SK-N-SH (cell line): ENCODE results near the gene SAMD4A. TPM values are rescaled to one million over a fixed set of nuclear protein-coding genes. Genes with fewer than 3 reads are reported as not detected.

Experiments used
- CTCF ChIA-PET: fragments of 300-600, 350-600 bp; formaldehyde crosslinking; extraction: SDS; loops from one replicate; lab custom pipeline; 2021; lab: Yijun Ruan, JAX
- POLR2A ChIA-PET: fragments of 350-600 bp; sonication (Branson Sonifier 250); formaldehyde crosslinking; extraction: SDS; loops from one replicate; lab custom pipeline; 2020; ENCODE audit warnings: antibody characterized with exemption, inconsistent platforms; lab: Yijun Ruan, JAX
- DNase-seq: peaks from one replicate; pipeline ENCODE4 v3.0.0; 2012
- H2AFZ ChIP-seq: fragments of 200-600 bp; sonication (generic); 2 replicates; pipeline ENCODE4 v1.8.1; 2016; ENCODE audit warnings: antibody characterized with exemption, mild to moderate bottlenecking, low read depth
- H3F3A ChIP-seq: fragments of 200-600 bp; sonication (generic); replicated peaks from 2 replicates; pipeline ENCODE3; 2016; ENCODE audit warnings: antibody characterized with exemption, mild to moderate bottlenecking; ENCODE audit not compliant: insufficient read depth
- H3K27ac ChIP-seq, 2 experiments: fragments of 200-500 bp in 1 of 2; fragments of 200-600 bp in 1 of 2; sonication (Bioruptor generic) in 1 of 2; sonication (generic), shearing (Covaris generic) in 1 of 2; 2 replicates each; pipeline versions ENCODE4 v1.5.1 to v1.6.1; 2014 to 2016; ENCODE audit warnings: low read depth in 2 of 2, inconsistent platforms in 1 of 2, low read length in 1 of 2, mild to moderate bottlenecking in 1 of 2, mixed read lengths in 1 of 2
- H3K27me3 ChIP-seq: fragments of 200-600 bp; sonication (generic), shearing (Covaris generic); 2 replicates; pipeline ENCODE4 v1.6.1; 2016; ENCODE audit warnings: mixed run types; ENCODE audit not compliant: insufficient read depth
- H3K36me3 ChIP-seq, 2 experiments: fragments of 200-500 bp in 1 of 2; fragments of 200-600 bp in 1 of 2; sonication (Bioruptor generic) in 1 of 2; sonication (generic) in 1 of 2; replicated peaks in 1 of 2; 2 replicates each; pipeline versions ENCODE3 to v1.5.1; 2014 to 2016; ENCODE audit warnings: low read length in 1 of 2, mild to moderate bottlenecking in 1 of 2; ENCODE audit not compliant: insufficient read depth in 2 of 2, control insufficient read depth in 1 of 2
- H3K4me1 ChIP-seq, 2 experiments: fragments of 200-500 bp in 1 of 2; fragments of 200-600 bp in 1 of 2; sonication (Bioruptor generic) in 1 of 2; sonication (generic), shearing (Covaris generic) in 1 of 2; 2 replicates each; pipeline versions ENCODE4 v1.5.1 to v1.6.1; 2014 to 2016; ENCODE audit warnings: low read depth in 1 of 2, low read length in 1 of 2, mixed run types in 1 of 2; ENCODE audit not compliant: insufficient read depth in 2 of 2, control insufficient read depth in 1 of 2
- H3K4me2 ChIP-seq: fragments of 200-600 bp; sonication (generic), shearing (Covaris generic); 2 replicates; pipeline ENCODE4 v1.6.1; 2017; ENCODE audit warnings: mixed run types
- H3K4me3 ChIP-seq, 2 experiments: fragments of 200-500 bp in 1 of 2; fragments of 200-600 bp in 1 of 2; sonication (Bioruptor generic) in 1 of 2; sonication (generic), shearing (Covaris generic) in 1 of 2; 2 replicates each; pipeline versions ENCODE4 v1.5.1 to v1.8.1; 2014 to 2016; ENCODE audit warnings: low read depth in 2 of 2, inconsistent platforms in 1 of 2, low read length in 1 of 2, mild to moderate bottlenecking in 1 of 2, mixed read lengths in 1 of 2, moderate library complexity in 1 of 2
- H3K79me2 ChIP-seq: fragments of 200-600 bp; sonication (generic); 2 replicates; pipeline ENCODE4 v1.8.1; 2017; ENCODE audit warnings: mild to moderate bottlenecking; ENCODE audit not compliant: insufficient read depth
- H3K9ac ChIP-seq: fragments of 200-600 bp; sonication (generic); 2 replicates; pipeline ENCODE4 v1.6.1; 2017; ENCODE audit warnings: mixed run types
- H3K9me2 ChIP-seq: fragments of 200-600 bp; sonication (generic); 2 replicates; pipeline ENCODE4 v1.6.1; 2017; ENCODE audit warnings: mixed run types
- H3K9me3 ChIP-seq: fragments of 200-600 bp; sonication (generic); 2 replicates; pipeline ENCODE4 v1.6.1; 2017; ENCODE audit warnings: mixed run types, mild to moderate bottlenecking, moderate library complexity
- H4K20me1 ChIP-seq: fragments of 200-600 bp; sonication (generic); 2 replicates; pipeline ENCODE4 v1.6.1; 2017; ENCODE audit warnings: mild to moderate bottlenecking, mixed run types; ENCODE audit not compliant: insufficient read depth
- ELF1 ChIP-seq: IDR thresholded peaks from 2 replicates; pipeline ENCODE4 v1.4.0; 2012
- GATA2 ChIP-seq: sonication (generic); formaldehyde crosslinking; IDR thresholded peaks from 2 replicates; pipeline ENCODE4 v1.5.0; 2020; ENCODE audit warnings: mild to moderate bottlenecking, missing genetic modification reagents
- JUND ChIP-seq: IDR thresholded peaks from 2 replicates; pipeline ENCODE4 v1.4.0; 2012
- MAX ChIP-seq: IDR thresholded peaks from 2 replicates; pipeline ENCODE4 v1.4.0; 2012; ENCODE audit warnings: low read depth
- MEF2A ChIP-seq: IDR thresholded peaks from 2 replicates; pipeline ENCODE4 v1.4.0; 2012; ENCODE audit warnings: low read depth, borderline replicate concordance
- POLR2AphosphoS5 ChIP-seq: IDR thresholded peaks from 2 replicates; pipeline ENCODE4 v1.6.1; 2012; ENCODE audit warnings: low read depth, low read length
- RAD21 ChIP-seq: IDR thresholded peaks from 2 replicates; pipeline ENCODE4 v1.6.1; 2012; ENCODE audit warnings: mild to moderate bottlenecking, low read length
- REST ChIP-seq: IDR thresholded peaks from 2 replicates; pipeline ENCODE4 v1.6.1; 2012; ENCODE audit warnings: mild to moderate bottlenecking, low read depth, low read length, moderate library complexity
- RFX5 ChIP-seq: IDR thresholded peaks from 2 replicates; pipeline ENCODE4 v1.6.1; 2012; ENCODE audit warnings: mild to moderate bottlenecking, improper control_type of control experiment, low read length
- SIN3A ChIP-seq: IDR thresholded peaks from 2 replicates; pipeline ENCODE4 v1.6.1; 2012; ENCODE audit warnings: low read depth, mild to moderate bottlenecking, low read length, moderate library complexity, borderline replicate concordance
- TEAD4 ChIP-seq: IDR thresholded peaks from 2 replicates; pipeline ENCODE4 v1.4.0; 2012; ENCODE audit warnings: mild to moderate bottlenecking, borderline replicate concordance; ENCODE audit not compliant: insufficient read depth
- USF1 ChIP-seq: IDR thresholded peaks from 2 replicates; pipeline ENCODE4 v1.4.0; 2012; ENCODE audit warnings: low read depth, borderline replicate concordance
- WGBS: methylation state at CpG from one replicate; pipeline ENCODE4 v1.1.6; 2017; ENCODE audit warnings: low lambda C conversion rate; 5-methylcytosine and 5-hydroxymethylcytosine counted together
- polyA plus RNA-seq, 3 experiments: library from polyadenylated mRNA; depleted of rRNA; stranded (reverse); fragments of >200 nt; gene quantifications; 2 replicates each; pipeline ENCODE4 v1.2.3, GENCODE V29; 2012

The SAMD4A gene
- polyA plus RNA-seq, 1 of the 3 experiments (the other 2 are of a cell fraction), result 5.0 TPM

GRCh38 chr14:54621686-54622085, 54.8 kb downstream of the SAMD4A start (continued):
- no peak for TF ChIP-seq REST
- no peak for TF ChIP-seq MAX
- no peak for TF ChIP-seq TEAD4
- no peak for TF ChIP-seq USF1
- TF ChIP-seq MEF2A, result no peak
- TF ChIP-seq POLR2AphosphoS5, result no peak
- no peak for TF ChIP-seq JUND
- TF ChIP-seq SIN3A, result no peak
- no peak for TF ChIP-seq RFX5
- TF ChIP-seq, all 33 proteins: peak for 0

GRCh38 chr14:54622192-54622958, 55.4 kb downstream of the SAMD4A start:
- 89% methylated on average over 8 of the region's 9 CpGs for WGBS
- peak; percentile 36; the same call in 1 of the 2 replicates for TF ChIP-seq GATA2
- TF ChIP-seq ELF1, result no peak
- TF ChIP-seq RAD21, result no peak
- Histone ChIP-seq H3K4me3 (no peak overlapping the region), H3K36me3 (peaks cover 0 to 17% of the 10 kb centered on the region in 2 experiments), H3K4me1 (peaks cover 7 to 28% of the 10 kb centered on the region in 2 experiments; a peak in 2 of 4 replicates), H3K79me2 (peaks cover 98% of the 10 kb centered on the region), H3K27ac (0 out of 4 replicates have a peak overlapping the region, but pooled peaks of 1 of the 2 experiments have one; percentile 17), H3K9ac (no peak overlapping the region), H3K9me3 (no peaks in the 10 kb centered on the region), H3K4me2 (no peak overlapping the region), H3K9me2 (no peaks in the 10 kb centered on the region), H3K27me3 (no peaks in the 10 kb centered on the region), H4K20me1 (peaks cover 39% of the 10 kb centered on the region; the same call in 1 of the 2 replicates), H3F3A (peaks cover 4% of the 10 kb centered on the region), H2AFZ (no peak overlapping the region)
- CTCF ChIA-PET, result interaction anchor here (0.8 kb wide), 1 partner anchor 12 kb away, joined by 4 read pairs; no protein-coding TSS in a partner anchor
- no peak for DNase-seq
- POLR2A ChIA-PET, result no interaction called here
